Liver (tissue), 9 donors: ENCODE measurements around the gene NUTF2. TPM values are rescaled to one million over a fixed set of nuclear protein-coding genes. Genes with fewer than 3 reads are reported as not detected.

Experiments used
- DNase-seq: peaks from one replicate; pipeline ENCODE4 v3.0.0-alpha.2; 2017; ENCODE audit warnings: low spot score
- H3K27ac ChIP-seq, 2 donors: one replicate each; pipeline ENCODE4 v1.7.0; 2013; ENCODE audit warnings: inconsistent platforms in 2 of 2, low read length in 2 of 2, control low read depth in 1 of 2, low read depth in 1 of 2, mild to moderate bottlenecking in 1 of 2
- H3K27me3 ChIP-seq, 4 donors: one replicate each; pipeline versions ENCODE4 v1.6.1 to v1.7.0; 2013; ENCODE audit warnings: low read length in 3 of 4, inconsistent platforms in 1 of 4, mild to moderate bottlenecking in 1 of 4, moderate library complexity in 1 of 4; ENCODE audit not compliant: control insufficient read depth in 4 of 4, insufficient read depth in 4 of 4
- H3K36me3 ChIP-seq, 4 donors: one replicate each; pipeline versions ENCODE4 v1.6.1 to v1.7.0; 2013; ENCODE audit warnings: low read length in 3 of 4, mild to moderate bottlenecking in 3 of 4, low read depth in 1 of 4, moderate library complexity in 1 of 4; ENCODE audit not compliant: control insufficient read depth in 4 of 4, insufficient read depth in 3 of 4
- H3K4me1 ChIP-seq, 4 donors: one replicate each; pipeline versions ENCODE4 v1.6.1 to v1.7.0; 2013; ENCODE audit warnings: low read length in 3 of 4, mild to moderate bottlenecking in 3 of 4, moderate library complexity in 1 of 4; ENCODE audit not compliant: control insufficient read depth in 4 of 4, insufficient read depth in 4 of 4
- H3K4me3 ChIP-seq, 3 donors: one replicate each; pipeline versions ENCODE4 v1.6.1 to v1.7.0; 2013; ENCODE audit warnings: low read length in 3 of 3, control low read depth in 1 of 3, low read depth in 1 of 3, mild to moderate bottlenecking in 1 of 3
- H3K9ac ChIP-seq, 2 donors: one replicate each; pipeline ENCODE4 v1.7.0; 2013; ENCODE audit warnings: low read length in 2 of 2, mild to moderate bottlenecking in 2 of 2, moderate library complexity in 2 of 2, control low read depth in 1 of 2, low read depth in 1 of 2
- H3K9me3 ChIP-seq, 4 donors: one replicate each; pipeline versions ENCODE4 v1.6.1 to v1.7.0; 2013; ENCODE audit warnings: low read length in 3 of 4; ENCODE audit not compliant: control insufficient read depth in 4 of 4
- FOXA1 ChIP-seq: IDR thresholded peaks from 2 replicates; pipeline ENCODE4 v1.6.1; 2016; ENCODE audit warnings: antibody characterized with exemption
- FOXA2 ChIP-seq: IDR thresholded peaks from 2 replicates; pipeline ENCODE4 v1.6.1; 2016; ENCODE audit warnings: antibody characterized with exemption
- GABPA ChIP-seq, 2 donors: IDR thresholded peaks in 1 of 2; conservative IDR thresholded peaks in 1 of 2; 2 replicates each; pipeline ENCODE4 v1.6.1; 2016; ENCODE audit warnings: antibody characterized with exemption in 2 of 2, mild to moderate bottlenecking in 1 of 2, moderate library complexity in 1 of 2
- HNF4A ChIP-seq, 2 donors: conservative IDR thresholded peaks; 2 replicates each; pipeline ENCODE4 v1.6.1; 2016; ENCODE audit warnings: antibody characterized with exemption in 2 of 2, mild to moderate bottlenecking in 2 of 2
- JUND ChIP-seq, 2 donors: IDR thresholded peaks; 2 replicates each; pipeline ENCODE4 v1.6.1; 2016; ENCODE audit warnings: antibody characterized with exemption in 2 of 2
- NR2F2 ChIP-seq: IDR thresholded peaks from 2 replicates; pipeline ENCODE4 v1.6.1; 2016; ENCODE audit warnings: antibody characterized with exemption
- RAD21 ChIP-seq, 2 donors: IDR thresholded peaks; 2 replicates each; pipeline ENCODE4 v1.6.1; 2016; ENCODE audit warnings: antibody characterized with exemption in 2 of 2, mild to moderate bottlenecking in 2 of 2
- RXRA ChIP-seq, 2 donors: IDR thresholded peaks; 2 replicates each; pipeline ENCODE4 v1.6.1; 2017 to 2018; ENCODE audit warnings: antibody characterized with exemption in 2 of 2, mild to moderate bottlenecking in 1 of 2
- SP1 ChIP-seq: IDR thresholded peaks from 2 replicates; pipeline ENCODE4 v1.6.1; 2018; ENCODE audit warnings: antibody characterized with exemption, mild to moderate bottlenecking
- TAF1 ChIP-seq: conservative IDR thresholded peaks from 2 replicates; pipeline ENCODE4 v1.6.1; 2016; ENCODE audit warnings: antibody characterized with exemption, mild to moderate bottlenecking
- YY1 ChIP-seq: IDR thresholded peaks from 2 replicates; pipeline ENCODE4 v1.6.1; 2016; ENCODE audit warnings: antibody characterized with exemption, mild to moderate bottlenecking
- WGBS: extraction: QIAGEN DNeasy Blood & Tissue Kit; methylation state at CpG from one replicate; pipeline ENCODE4 v1.1.7; 2013; 5-methylcytosine and 5-hydroxymethylcytosine counted together
- polyA plus RNA-seq, 2 donors: library from polyadenylated mRNA; stranded (reverse) in 1 of 2; unstranded in 1 of 2; fragments of 200-250 nt in 1 of 2; fragments of >200 nt in 1 of 2; fragmentation: Nextera tagmentation in 1 of 2; extraction: Ambion mirVana in 1 of 2; gene quantifications; one replicate each; pipeline versions ENCODE4 v1.2.1 to v1.2.3, GENCODE V29; 2013 to 2015
- total RNA-seq, 2 donors: library from RNA; depleted of rRNA; stranded (reverse); fragments of >200 nt; gene quantifications; one replicate each; pipeline ENCODE4 v1.2.3, GENCODE V29; 2014
- TF ChIP-seq, protein P1 (sequence below): IDR thresholded peaks from 2 replicates; pipeline ENCODE4 v1.6.1; 2016; ENCODE audit warnings: antibody characterized with exemption
- TF ChIP-seq, protein P2 (sequence below): IDR thresholded peaks from 2 replicates; pipeline ENCODE4 v1.6.1; 2016; ENCODE audit warnings: antibody characterized with exemption
- TF ChIP-seq, protein P3 (sequence below): IDR thresholded peaks from 2 replicates; pipeline ENCODE4 v1.6.1; 2016; ENCODE audit warnings: antibody characterized with exemption
- TF ChIP-seq, protein P4 (sequence below): IDR thresholded peaks from 2 replicates; pipeline ENCODE4 v1.6.1; 2016; ENCODE audit warnings: antibody characterized with exemption, mild to moderate bottlenecking
- TF ChIP-seq, protein P5 (sequence below): fragments of 150-350 bp; IDR thresholded peaks from 2 replicates; pipeline ENCODE4 v1.5.1; 2017; ENCODE audit warnings: improper control_type of control experiment, low read depth, low read length; ENCODE audit not compliant: missing input control
- donor health status: healthy.
- donor health status: healthy.
- donor health status: healthy.
- donor health status: healthy.
- donor health status: healthy.

The NUTF2 gene
- total and polyA plus RNA-seq, 4 donors = 27.4 to 69.5 (median 54.8) TPM

DNA sequence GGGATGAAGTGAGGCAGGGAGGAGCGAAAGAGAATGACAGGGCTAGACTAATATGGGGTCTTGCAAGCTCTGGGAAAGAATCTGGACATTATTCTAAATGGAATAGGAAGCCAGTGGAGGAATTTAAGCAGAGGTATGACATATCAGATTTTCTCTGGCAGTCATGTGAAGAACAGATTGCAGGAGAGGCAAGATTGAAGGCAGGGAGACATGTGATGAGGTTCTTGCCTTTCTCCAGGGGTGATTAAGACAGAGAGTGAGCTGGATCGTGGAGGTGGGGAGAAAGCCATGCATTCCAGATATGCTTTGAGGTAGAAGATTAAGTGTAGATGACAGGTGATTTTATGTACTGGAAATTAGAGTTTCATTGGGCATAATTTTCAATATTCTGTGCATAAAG lies 8.9 kb upstream of the NUTF2 start:
- Histone ChIP-seq H3K27ac (no peak overlapping the region), H3K9me3 (no peaks in the 10 kb centered on the region), H3K36me3 (no peaks in the 10 kb centered on the region), H3K4me1 (peaks cover 0 to 17% (median 9%) of the 10 kb centered on the region in 4 donors), H3K4me3 (no peak overlapping the region), H3K27me3 (no peaks in the 10 kb centered on the region), H3K9ac (no peak overlapping the region)
- DNase-seq = no peak
- WGBS = 94% methylated on average over 2 of the region's 2 CpGs
- TF ChIP-seq SP1 = no peak
- no peak for TF ChIP-seq JUND (IDR thresholded peaks at IDR 0.05)
- TF ChIP-seq, protein P1, sequence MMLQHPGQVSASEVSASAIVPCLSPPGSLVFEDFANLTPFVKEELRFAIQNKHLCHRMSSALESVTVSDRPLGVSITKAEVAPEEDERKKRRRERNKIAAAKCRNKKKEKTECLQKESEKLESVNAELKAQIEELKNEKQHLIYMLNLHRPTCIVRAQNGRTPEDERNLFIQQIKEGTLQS = no peak
- TF ChIP-seq, protein P2, sequence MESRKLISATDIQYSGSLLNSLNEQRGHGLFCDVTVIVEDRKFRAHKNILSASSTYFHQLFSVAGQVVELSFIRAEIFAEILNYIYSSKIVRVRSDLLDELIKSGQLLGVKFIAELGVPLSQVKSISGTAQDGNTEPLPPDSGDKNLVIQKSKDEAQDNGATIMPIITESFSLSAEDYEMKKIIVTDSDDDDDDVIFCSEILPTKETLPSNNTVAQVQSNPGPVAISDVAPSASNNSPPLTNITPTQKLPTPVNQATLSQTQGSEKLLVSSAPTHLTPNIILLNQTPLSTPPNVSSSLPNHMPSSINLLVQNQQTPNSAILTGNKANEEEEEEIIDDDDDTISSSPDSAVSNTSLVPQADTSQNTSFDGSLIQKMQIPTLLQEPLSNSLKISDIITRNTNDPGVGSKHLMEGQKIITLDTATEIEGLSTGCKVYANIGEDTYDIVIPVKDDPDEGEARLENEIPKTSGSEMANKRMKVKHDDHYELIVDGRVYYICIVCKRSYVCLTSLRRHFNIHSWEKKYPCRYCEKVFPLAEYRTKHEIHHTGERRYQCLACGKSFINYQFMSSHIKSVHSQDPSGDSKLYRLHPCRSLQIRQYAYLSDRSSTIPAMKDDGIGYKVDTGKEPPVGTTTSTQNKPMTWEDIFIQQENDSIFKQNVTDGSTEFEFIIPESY = no peak
- TF ChIP-seq, protein P3, sequence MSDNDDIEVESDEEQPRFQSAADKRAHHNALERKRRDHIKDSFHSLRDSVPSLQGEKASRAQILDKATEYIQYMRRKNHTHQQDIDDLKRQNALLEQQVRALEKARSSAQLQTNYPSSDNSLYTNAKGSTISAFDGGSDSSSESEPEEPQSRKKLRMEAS = no peak
- TF ChIP-seq FOXA1 = no peak
- TF ChIP-seq HNF4A (conservative IDR thresholded peaks at IDR 0.05) = no peak
- TF ChIP-seq RAD21 (IDR thresholded peaks at IDR 0.05) = no peak
- TF ChIP-seq, protein P4, sequence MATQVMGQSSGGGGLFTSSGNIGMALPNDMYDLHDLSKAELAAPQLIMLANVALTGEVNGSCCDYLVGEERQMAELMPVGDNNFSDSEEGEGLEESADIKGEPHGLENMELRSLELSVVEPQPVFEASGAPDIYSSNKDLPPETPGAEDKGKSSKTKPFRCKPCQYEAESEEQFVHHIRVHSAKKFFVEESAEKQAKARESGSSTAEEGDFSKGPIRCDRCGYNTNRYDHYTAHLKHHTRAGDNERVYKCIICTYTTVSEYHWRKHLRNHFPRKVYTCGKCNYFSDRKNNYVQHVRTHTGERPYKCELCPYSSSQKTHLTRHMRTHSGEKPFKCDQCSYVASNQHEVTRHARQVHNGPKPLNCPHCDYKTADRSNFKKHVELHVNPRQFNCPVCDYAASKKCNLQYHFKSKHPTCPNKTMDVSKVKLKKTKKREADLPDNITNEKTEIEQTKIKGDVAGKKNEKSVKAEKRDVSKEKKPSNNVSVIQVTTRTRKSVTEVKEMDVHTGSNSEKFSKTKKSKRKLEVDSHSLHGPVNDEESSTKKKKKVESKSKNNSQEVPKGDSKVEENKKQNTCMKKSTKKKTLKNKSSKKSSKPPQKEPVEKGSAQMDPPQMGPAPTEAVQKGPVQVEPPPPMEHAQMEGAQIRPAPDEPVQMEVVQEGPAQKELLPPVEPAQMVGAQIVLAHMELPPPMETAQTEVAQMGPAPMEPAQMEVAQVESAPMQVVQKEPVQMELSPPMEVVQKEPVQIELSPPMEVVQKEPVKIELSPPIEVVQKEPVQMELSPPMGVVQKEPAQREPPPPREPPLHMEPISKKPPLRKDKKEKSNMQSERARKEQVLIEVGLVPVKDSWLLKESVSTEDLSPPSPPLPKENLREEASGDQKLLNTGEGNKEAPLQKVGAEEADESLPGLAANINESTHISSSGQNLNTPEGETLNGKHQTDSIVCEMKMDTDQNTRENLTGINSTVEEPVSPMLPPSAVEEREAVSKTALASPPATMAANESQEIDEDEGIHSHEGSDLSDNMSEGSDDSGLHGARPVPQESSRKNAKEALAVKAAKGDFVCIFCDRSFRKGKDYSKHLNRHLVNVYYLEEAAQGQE = no peak
- TF ChIP-seq GABPA (IDR thresholded peaks at IDR 0.05 in 1 of 2, conservative IDR thresholded peaks at IDR 0.05 in 1 of 2) = no peak
- TF ChIP-seq YY1 = no peak
- no peak for TF ChIP-seq TAF1
- TF ChIP-seq, protein P5, sequence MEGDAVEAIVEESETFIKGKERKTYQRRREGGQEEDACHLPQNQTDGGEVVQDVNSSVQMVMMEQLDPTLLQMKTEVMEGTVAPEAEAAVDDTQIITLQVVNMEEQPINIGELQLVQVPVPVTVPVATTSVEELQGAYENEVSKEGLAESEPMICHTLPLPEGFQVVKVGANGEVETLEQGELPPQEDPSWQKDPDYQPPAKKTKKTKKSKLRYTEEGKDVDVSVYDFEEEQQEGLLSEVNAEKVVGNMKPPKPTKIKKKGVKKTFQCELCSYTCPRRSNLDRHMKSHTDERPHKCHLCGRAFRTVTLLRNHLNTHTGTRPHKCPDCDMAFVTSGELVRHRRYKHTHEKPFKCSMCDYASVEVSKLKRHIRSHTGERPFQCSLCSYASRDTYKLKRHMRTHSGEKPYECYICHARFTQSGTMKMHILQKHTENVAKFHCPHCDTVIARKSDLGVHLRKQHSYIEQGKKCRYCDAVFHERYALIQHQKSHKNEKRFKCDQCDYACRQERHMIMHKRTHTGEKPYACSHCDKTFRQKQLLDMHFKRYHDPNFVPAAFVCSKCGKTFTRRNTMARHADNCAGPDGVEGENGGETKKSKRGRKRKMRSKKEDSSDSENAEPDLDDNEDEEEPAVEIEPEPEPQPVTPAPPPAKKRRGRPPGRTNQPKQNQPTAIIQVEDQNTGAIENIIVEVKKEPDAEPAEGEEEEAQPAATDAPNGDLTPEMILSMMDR = no peak
- TF ChIP-seq FOXA2 = no peak
- no peak for TF ChIP-seq NR2F2
- TF ChIP-seq RXRA (IDR thresholded peaks at IDR 0.05) = no peak
